ENCODE results near the gene PAM. TPM values are rescaled to one million over a fixed set of nuclear protein-coding genes. Genes with fewer than 3 reads are reported as not detected.

Gene PAM
- total and polyA plus RNA-seq, 2 of the 13 experiments (the other 11 are each of a cell fraction or from before 2014, with no cell fraction given): 20.2 to 79.1 TPM

GRCh38 chr5:102903074-102903871, 148.2 kb downstream of the PAM start:
- no peak overlapping the region for H3K4me3 ChIP-seq (replicated peaks in 1 of 3; ENCODE audit: insufficient read depth in 1 of 3, low read depth in 2 of 3, low read length in 3 of 3)
- no peak overlapping the region for H3K9ac ChIP-seq (ENCODE audit: insufficient read depth, low read depth, low read length)
- DNase-seq (ENCODE audit: low spot score) (no peak), ATAC-seq (no peak), FAIRE-seq (no peak)
- ChIA-PET CTCF (ENCODE audit: low intra/inter-chr PET ratio, low total read pairs) (no interaction called here), POLR2A (no interaction called here)
- no peaks in the 10 kb centered on the region for H4K20me1 ChIP-seq (ENCODE audit: insufficient read depth, low read length)
- no peaks in the 10 kb centered on the region for H3K36me3 ChIP-seq (replicated peaks in 1 of 2; ENCODE audit: control insufficient read depth in 1 of 2, insufficient read depth in 2 of 2, low read length in 2 of 2)
- no peak overlapping the region for H3K4me2 ChIP-seq (ENCODE audit: low read depth, low read length)
- H3K27ac ChIP-seq (ENCODE audit: extremely low read length, insufficient read depth, low read length): no peak overlapping the region
- no TSS peak for BruUV-seq (replicated peaks)
- H3K9me3 ChIP-seq (ENCODE audit: low read length): no peaks in the 10 kb centered on the region
- no peak overlapping the region for H2AFZ ChIP-seq (ENCODE audit: low read length)
- intact Hi-C loops (cut with micrococcal nuclease; ENCODE audit: unreplicated experiment) (no loop called here), in situ Hi-C loops (cut with HindIII; ENCODE audit: extremely low pct_ligation_motif_present, low pct_unique_long_range_greater_than_20kb) (no loop called here)
- no peaks in the 10 kb centered on the region for H3K27me3 ChIP-seq (ENCODE audit: control insufficient read depth in 1 of 2, insufficient read depth in 2 of 2, low read length in 2 of 2)
- WGBS (ENCODE audit: low lambda C conversion rate): 85% methylated on average over 7 of the region's 7 CpGs
- no peaks in the 10 kb centered on the region for H3K79me2 ChIP-seq (ENCODE audit: insufficient read depth, low read length)
- no peak for TF ChIP-seq FOSL1 (CRISPR knock-in tag; IDR thresholded peaks at IDR 0.05; ENCODE audit: borderline replicate concordance)
- H3K4me1 ChIP-seq (ENCODE audit: insufficient read depth, low read length): peaks cover 22% of the 10 kb centered on the region

- in situ Hi-C loops (cut with HindIII; ENCODE audit: extremely low pct_ligation_motif_present, low pct_unique_long_range_greater_than_20kb) (no loop called here), intact Hi-C loops (cut with micrococcal nuclease; ENCODE audit: unreplicated experiment) (no loop called here)
- Histone ChIP-seq H3K9ac (ENCODE audit: insufficient read depth, low read depth, low read length) (no peak overlapping the region), H3K79me2 (ENCODE audit: insufficient read depth, low read length) (no peaks in the 10 kb centered on the region), H3K36me3 (replicated peaks in 1 of 2; ENCODE audit: control insufficient read depth in 1 of 2, insufficient read depth in 2 of 2, low read length in 2 of 2) (no peaks in the 10 kb centered on the region), H3K27ac (ENCODE audit: extremely low read length, insufficient read depth, low read length) (no peak overlapping the region), H3K4me3 (replicated peaks in 1 of 3; ENCODE audit: insufficient read depth in 1 of 3, low read depth in 2 of 3, low read length in 3 of 3) (no peak overlapping the region), H3K27me3 (ENCODE audit: control insufficient read depth in 1 of 2, insufficient read depth in 2 of 2, low read length in 2 of 2) (no peaks in the 10 kb centered on the region), H3K4me2 (ENCODE audit: low read depth, low read length) (no peak overlapping the region), H2AFZ (ENCODE audit: low read length) (no peak overlapping the region), H3K4me1 (ENCODE audit: insufficient read depth, low read length) (peaks cover 22% of the 10 kb centered on the region), H3K9me3 (ENCODE audit: low read length) (no peaks in the 10 kb centered on the region), H4K20me1 (ENCODE audit: insufficient read depth, low read length) (no peaks in the 10 kb centered on the region)
- BruUV-seq (replicated peaks): no TSS peak
- ChIA-PET CTCF (ENCODE audit: low intra/inter-chr PET ratio, low total read pairs) (no interaction called here), POLR2A (no interaction called here)
- no peak for DNase-seq (ENCODE audit: low spot score)
- WGBS (ENCODE audit: low lambda C conversion rate): 67% methylated on average over 1 of the region's 1 CpG
- no peak for ATAC-seq
- FAIRE-seq: no peak
- TF ChIP-seq ZNF782 (CRISPR knock-in tag; IDR thresholded peaks at IDR 0.05; ENCODE audit: borderline replicate concordance) (no peak), JUNB (CRISPR knock-in tag; IDR thresholded peaks at IDR 0.05; ENCODE audit: borderline replicate concordance) (no peak), TBL1XR1 (IDR thresholded peaks at IDR 0.05; ENCODE audit: borderline replicate concordance, low read length, partially characterized antibody) (no peak), MTF1 (CRISPR knock-in tag; IDR thresholded peaks at IDR 0.05) (no peak), ZNF550 (CRISPR knock-in tag; IDR thresholded peaks at IDR 0.05; ENCODE audit: borderline replicate concordance) (no peak), NR1H2 (CRISPR knock-in tag; IDR thresholded peaks at IDR 0.05; ENCODE audit: borderline replicate concordance, low read depth) (no peak), CREB1 (IDR thresholded peaks at IDR 0.05) (no peak), CREB1 (CRISPR knock-in tag; IDR thresholded peaks at IDR 0.05) (no peak), ARID4A (CRISPR knock-in tag; IDR thresholded peaks at IDR 0.05; ENCODE audit: borderline replicate concordance) (no peak), LRRFIP1 (CRISPR knock-in tag; conservative IDR thresholded peaks at IDR 0.05) (no peak)
Measured at GRCh38 chr5:102905056-102905455, 150.0 kb downstream of the PAM start.
